DOHH2 (cell line): ENCODE measurements around the gene GMEB1.

ENCODE experiments used
- CTCF ChIP-seq: fragments of 200-600 bp; sonication (generic); IDR thresholded peaks from one replicate; pipeline ENCODE4 v1.5.1; 2014; ENCODE audit warnings: antibody characterized with exemption, mild to moderate bottlenecking, low read depth, low read length; ENCODE audit not compliant: poor library complexity, severe bottlenecking
- EZH2phosphoT487 ChIP-seq: fragments of 200-600 bp; sonication (generic); IDR thresholded peaks from 2 replicates; pipeline ENCODE4 v1.6.1; 2017; ENCODE audit warnings: borderline replicate concordance, mild to moderate bottlenecking, antibody characterized with exemption, low read length, moderate library complexity, mixed read lengths

GRCh38 chr1:28759257-28759656, 90.7 kb downstream of the GMEB1 start:
- TF ChIP-seq CTCF: no peak
- no peak for TF ChIP-seq EZH2phosphoT487
